ENCODE measurements around the gene DDOST.

- TF ChIP-seq GATA3 (IDR thresholded peaks at IDR 0.05; ENCODE audit: low read depth, low read length) (no peak), GATA2 (IDR thresholded peaks at IDR 0.05; ENCODE audit: low read depth, low read length) (no peak)
Observed at GRCh38 chr1:20696397-20697333, 35.5 kb upstream of the DDOST start.

Measured in SH-SY5Y (cell line).